ENCODE results near the gene ACKR1. TPM values are rescaled to one million over a fixed set of nuclear protein-coding genes. Genes with fewer than 3 reads are reported as not detected.

The ACKR1 gene
- total RNA-seq, 2 donors from 2014 or later = 38.0 to 66.9 TPM

DNA sequence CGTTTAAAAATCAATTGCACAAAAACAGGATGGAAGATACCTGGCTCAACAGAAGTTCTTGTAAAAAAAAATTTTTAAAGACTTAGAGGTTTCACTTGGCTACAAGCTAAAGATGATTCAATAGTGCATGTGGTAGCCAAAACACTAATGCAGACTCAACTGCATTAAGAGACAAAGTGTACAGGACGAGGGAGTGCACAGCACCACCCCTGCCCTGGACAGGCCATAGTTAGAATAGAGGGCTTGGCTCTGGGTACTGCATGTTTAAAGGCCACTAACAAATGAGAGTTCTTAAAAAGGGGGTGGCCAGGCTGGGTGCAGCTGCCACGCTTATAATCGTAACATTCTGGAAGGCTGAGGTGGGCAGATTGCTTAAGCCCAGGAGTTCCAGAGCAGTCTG is 7.9 kb downstream of the ACKR1 start:
- ATAC-seq (no peak), DNase-seq (no peak)
- intact Hi-C loops (cut with DNase I) = loop anchor here (5.0 to 10.0 kb wide), 2 partner anchors 50 to 572 kb away; partner anchors contain the start of gene DUSP23 (in 1 of the 2)

DNA sequence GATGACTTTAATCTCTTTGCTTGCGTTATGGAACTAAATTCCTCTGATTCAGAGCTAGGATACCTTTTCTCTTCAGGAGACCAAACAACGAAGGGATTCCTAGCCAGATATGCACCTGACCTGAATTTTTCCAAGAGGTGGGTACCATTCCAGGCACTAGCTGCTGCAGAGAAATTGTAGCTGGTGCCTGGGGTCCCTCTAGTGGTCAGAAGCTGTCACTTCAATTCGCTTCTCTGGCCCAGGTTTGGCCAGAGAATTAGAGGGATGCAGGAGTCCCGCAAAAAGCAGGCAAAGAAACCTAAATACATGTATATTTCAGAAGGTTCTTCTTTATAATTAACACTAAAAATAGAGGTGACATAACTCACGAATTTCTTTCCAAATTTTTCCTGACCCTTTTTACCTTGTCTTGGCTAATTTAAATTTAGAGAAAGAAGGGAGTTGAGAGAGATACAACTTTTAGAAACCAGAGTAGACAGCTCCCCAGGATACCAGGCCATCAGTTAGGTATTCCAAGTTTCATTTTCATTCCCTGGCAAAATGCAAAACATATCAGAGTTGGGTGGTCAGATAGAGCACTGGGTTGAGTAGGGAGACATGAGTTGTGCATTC is 9.6 kb downstream of the ACKR1 start:
- ATAC-seq (peak in 1 of 2 donors; percentile 61), DNase-seq (peak; percentile 36)
- intact Hi-C loops (cut with DNase I) = loop anchor here (5.0 to 10.0 kb wide), 2 partner anchors 52 to 571 kb away; partner anchors contain the start of gene DUSP23 (in 1 of the 2)

DNA sequence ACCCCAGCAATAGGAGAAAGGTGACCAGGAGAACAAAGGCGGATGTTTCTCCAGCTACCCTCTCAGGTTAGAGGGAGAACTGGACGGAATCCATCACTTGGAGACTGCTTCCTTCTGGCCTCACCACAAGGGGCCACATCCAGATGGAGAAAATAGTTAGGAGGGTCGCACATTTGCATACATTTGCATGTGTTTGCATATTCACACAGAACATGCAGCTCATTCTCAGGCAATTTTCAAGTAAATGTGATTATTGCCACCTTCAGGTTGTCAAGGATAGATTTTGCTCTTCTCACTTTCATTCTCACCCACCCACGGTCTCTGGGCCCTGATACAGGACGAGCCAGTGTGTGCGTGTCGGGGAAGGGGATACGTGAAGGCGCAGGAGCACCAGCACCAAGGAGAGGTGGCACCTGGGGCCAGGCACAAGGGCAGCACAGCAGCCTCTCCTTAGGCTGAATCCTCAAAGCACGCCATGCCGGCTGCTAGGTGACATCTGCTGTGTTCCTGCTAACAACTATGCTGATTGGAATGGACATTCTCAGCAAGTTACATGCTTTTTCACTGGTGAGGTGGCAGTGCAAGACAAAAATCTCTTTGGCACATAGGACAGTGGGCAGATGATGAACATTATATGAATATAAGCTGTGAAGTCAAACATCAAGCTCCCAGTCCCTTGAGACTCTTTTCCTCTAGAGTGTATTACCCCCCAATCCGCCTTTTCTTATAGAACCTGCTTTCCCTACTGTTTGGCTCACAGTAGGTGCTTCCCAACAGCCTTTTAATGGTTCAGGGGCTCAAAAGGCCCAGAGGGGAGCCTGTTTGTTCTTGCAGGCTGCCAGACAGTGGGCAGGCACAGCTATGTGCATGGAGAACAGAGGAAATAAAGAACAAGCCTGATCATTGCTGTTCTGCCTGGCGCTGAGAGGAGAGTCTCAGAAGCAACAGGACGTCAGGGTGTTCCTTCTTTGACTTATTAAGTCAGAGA is 14.3 kb downstream of the ACKR1 start:
- intact Hi-C loops (cut with DNase I) = loop anchor here in 1 of 2 donors (10.0 kb wide), 1 partner anchor 566 kb away; the partner anchor contains the start of gene DUSP23
- DNase-seq (no peak), ATAC-seq (no peak)

DNA sequence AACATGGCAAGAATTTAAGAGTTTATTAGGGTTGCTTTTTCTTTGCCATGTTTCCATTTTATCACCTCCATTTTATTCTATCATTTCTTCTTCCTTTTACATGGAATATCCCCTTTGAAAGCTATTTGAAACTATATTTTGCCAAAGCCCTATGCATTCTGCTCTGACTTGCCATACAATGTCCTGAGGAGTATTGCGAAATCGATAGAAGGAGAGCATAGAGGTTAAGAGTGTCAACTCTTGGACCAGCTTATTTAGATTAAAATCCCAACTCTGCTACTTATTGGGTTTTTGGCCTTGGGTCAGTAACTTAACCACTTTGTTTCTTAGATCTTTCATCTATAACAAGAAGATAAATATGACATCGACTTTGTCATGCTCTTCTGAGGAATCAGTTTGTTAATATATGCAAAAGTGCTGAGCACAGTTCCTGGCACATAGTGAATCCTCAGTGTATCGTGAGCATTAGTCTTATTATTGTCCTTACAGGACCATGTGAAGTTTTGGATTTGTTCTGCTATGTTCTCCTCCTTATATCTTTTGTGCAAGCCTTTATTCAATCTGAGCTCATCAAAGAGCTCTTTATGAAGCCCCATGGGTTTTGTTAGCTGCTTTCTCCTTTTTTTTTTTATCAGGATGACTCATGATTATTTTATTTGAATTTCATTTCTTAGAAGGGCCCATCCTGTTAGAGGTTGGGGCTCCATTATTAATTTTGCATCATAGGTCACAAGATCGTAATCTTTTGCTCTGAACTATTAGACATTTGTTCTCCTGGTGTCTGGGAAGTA is 17.6 kb downstream of the ACKR1 start:
- ATAC-seq (no peak), DNase-seq (no peak)
- intact Hi-C loops (cut with DNase I) = no loop called here

DNA sequence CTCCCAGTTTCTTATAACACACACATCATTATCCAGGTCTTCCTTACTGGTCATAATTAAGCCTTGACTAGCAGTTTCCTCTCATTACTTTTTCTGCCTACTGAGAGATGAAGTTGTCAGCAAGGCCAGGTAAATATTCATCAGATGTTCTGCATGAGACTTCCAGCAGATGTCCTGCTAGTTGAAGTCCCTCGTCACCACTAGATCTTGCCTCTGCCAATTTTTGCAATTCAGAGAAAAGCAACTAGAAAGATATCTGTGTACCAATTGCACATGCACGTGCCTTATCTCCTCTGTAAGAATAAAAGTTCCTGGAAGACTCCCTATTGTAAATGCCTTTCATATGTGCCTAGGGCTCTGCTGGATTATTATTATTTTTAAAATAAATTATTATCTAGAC is 18.3 kb downstream of the ACKR1 start:
- DNase-seq = no peak
- intact Hi-C loops (cut with DNase I) = no loop called here
- no peak for ATAC-seq

DNA sequence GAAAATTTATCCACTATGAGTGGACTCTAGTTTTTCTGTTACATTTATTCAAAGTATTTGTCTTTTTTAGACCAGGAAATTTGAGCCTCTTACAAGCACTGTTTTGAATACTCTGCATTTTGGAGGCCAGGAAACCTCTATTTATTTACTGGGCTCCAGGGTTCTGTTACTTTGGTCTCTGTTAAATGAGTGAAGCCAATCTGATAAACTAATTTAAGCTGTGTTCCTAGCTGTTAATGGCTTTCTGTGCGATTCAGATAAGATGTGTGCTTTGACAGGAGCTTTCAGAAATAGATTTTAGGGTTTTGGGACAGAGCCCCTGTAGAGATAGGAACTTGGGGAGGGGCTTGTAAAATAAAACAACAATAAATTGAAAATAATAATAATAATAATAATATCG is 23.9 kb downstream of the ACKR1 start:
- ATAC-seq (no peak), DNase-seq (no peak)
- intact Hi-C loops (cut with DNase I) = no loop called here

DNA sequence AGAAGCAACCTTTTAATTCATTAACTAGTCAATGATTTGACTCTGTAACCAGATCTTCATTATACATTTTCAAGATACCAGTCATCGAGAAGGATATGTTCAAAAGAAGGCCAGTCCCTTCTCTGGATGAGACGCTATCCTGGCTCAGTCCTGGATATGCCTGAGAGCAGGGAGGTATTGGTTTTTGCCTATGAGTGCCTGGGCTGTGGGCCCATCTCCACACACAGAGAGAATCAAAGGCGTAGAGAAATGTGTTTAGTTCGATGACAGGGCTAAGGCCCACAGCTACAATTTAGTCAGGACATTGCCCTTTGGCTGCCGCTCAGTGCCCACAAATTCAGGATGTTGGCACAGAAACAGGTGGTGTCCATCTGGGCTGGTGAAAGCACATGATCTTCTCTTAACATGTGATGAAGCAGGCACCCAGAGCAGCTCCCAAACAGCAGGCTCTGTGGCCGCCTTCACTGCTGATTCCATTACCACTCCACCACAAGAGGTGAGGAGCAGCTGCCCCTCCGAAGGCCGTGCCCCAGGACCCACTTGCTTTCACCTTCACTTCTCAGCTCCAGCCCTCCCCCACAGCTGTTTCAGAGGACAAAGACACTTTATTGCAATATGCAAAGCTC is 24.7 kb downstream of the ACKR1 start:
- ATAC-seq (no peak), DNase-seq (no peak)
- intact Hi-C loops (cut with DNase I) = no loop called here

DNA sequence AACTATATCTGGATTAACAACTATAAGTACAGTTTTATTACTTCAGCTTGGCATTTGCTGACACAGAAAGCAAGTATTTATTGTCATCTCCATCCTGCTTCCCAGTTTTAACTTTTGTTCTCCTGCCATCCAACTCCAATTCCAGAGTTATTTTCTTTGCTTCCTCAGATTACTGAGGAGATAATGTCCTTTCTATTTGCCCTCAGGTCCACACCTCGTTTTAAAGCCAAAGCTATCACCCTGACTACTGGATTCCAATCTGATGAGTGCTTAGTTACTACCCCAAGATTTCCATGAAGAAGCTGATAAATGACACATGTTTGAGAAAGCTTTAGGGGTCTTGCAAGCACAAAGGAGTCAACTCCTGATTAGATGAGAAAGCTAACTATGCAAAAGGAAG is 25.2 kb downstream of the ACKR1 start:
- DNase-seq = no peak
- intact Hi-C loops (cut with DNase I) = no loop called here
- ATAC-seq = no peak

DNA sequence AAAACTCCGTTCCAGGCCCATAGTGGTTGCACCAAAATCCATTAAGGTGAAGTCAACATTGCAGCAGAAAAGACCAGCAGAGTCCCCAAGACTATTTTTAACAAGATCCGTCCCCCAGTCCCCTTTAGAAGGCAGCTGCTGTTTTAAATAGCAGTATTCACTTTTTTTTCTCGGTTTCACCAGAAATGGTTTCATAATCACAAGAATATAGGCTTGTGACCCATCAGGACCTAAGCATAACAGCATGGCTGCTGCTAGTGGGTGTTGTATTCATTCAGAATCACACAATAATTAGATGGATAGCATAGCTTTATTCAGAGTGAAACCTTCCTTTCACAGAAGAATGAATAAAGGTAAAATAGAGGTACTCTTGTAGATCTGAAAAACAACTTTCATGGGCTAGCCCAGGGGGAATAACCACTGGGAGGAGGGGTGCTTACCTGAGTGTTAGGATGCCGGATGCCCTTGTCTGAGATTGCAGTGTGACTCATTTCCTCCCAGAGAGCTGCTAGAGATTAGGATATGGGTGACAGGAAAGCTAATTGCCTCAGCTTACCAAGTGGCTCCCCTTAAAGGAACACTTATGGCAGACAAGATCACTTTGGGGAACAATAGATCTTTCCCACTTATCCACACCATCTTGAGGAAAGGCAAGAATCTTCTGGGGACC is 35.0 kb downstream of the ACKR1 start:
- intact Hi-C loops (cut with DNase I) = no loop called here

DNA sequence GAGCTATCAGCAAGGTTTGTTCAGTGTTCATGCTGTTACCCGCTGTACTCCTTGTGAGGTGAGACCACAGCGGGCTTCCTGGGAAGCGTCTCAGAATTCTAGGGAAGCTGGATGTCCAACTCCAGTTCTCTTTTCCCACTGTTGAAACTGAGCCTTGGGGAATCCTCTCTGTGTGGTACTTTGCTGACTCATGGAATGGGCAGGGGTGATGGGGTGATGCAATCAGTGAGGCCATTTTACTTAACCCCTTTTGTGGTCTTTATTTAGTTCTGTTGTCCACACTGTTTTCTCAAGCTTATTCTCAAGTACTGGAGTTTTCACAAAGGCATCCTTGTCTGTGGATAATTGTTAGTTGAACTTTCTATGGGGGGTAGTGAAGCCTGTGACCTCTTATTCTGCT is 42.6 kb downstream of the ACKR1 start:
- DNase-seq = no peak
- intact Hi-C loops (cut with DNase I) = no loop called here
- no peak for ATAC-seq

More for the DNA sequence above, 35.0 kb downstream of the ACKR1 start:
- DNase-seq (no peak), ATAC-seq (no peak)

DNA sequence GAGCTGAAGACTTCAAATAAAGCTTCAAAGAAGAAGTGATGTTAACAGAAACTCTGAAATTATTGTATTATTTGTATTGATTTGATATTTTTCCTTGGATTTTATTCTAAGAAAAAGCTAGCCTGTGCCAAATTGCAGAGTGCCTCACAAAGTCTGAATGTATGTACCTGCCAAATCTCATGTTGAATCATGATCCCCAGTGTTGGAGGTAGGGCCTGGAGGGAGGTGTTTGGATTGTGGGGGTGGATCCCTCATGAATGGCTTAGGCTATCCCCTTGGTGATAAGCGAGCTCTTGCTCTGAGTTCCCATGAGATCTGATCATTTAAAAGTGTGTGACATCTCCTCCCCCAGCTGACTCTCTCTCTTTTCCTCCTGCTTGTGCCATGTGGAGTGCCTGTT is 43.6 kb downstream of the ACKR1 start:
- intact Hi-C loops (cut with DNase I) = no loop called here
- no peak for DNase-seq
- no peak for ATAC-seq

DNA sequence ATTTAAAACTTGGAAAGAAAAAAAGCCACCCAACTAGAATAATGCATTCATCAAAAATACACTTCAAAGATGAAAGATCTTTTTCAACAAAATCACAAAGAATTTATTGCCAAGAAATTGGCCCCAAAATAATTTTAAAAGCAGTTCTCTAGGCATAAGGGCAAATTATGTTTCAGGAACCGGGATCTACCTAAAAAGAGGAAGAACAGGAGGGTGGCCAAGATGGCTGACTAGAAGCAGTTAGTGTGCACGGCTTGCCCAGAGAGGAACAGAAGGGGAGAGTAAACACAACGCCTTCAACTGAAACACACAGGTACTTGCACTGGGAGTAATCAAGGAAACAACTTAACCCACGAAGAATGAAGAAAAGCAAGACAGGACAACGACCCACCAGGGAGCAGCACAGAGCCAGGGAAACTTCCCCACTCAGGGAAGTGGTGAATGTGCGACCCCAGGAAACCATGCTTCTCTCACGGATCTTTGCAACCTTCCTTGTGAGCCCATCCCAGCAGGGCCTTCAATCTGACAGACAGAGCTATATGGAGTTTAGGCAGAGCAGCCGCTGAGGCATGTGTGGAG is 46.1 kb downstream of the ACKR1 start:
- DNase-seq = no peak
- intact Hi-C loops (cut with DNase I) = no loop called here
- no peak for ATAC-seq

Other genes with a start within 250 kb of the ACKR1 start
- gene IFI16, start 195.0 kb upstream of the ACKR1 start, total RNA-seq = 10 to 100 TPM; 43.7 to 67.7 TPM
- gene AIM2, start 128.1 kb upstream of the ACKR1 start, total RNA-seq = under 1 TPM; 0.50 to 0.76 TPM
- 10 to 100 TPM in 1 of 2 donors, 1 to 10 TPM in 1; 6.3 to 15.3 TPM for gene CADM3, start 33.3 kb upstream of the ACKR1 start, total RNA-seq
- gene FCER1A, start 97.5 kb downstream of the ACKR1 start, total RNA-seq = under 1 TPM; 0.34 to 0.94 TPM
- gene OR10J4, start 227.3 kb downstream of the ACKR1 start, total RNA-seq = not detected
- not detected for gene OR10J1, start 234.8 kb downstream of the ACKR1 start, total RNA-seq

Data from left cardiac atrium (tissue), 4 donors.